22Rv1 (cell line): ENCODE measurements around the gene KRT5.

ENCODE experiments used
- H3K27ac ChIP-seq: fragments of 450-650 bp; 2 replicates; pipeline ENCODE4 v1.5.1; 2017
- ZFX ChIP-seq: fragments of 450-650 bp; IDR thresholded peaks from 2 replicates; pipeline ENCODE4 v1.6.1; 2017; ENCODE audit warnings: antibody characterized with exemption, borderline replicate concordance
- TF ChIP-seq, protein P1 (sequence below): fragments of 450-650 bp; IDR thresholded peaks from 2 replicates; pipeline ENCODE4 v1.5.1; 2017; ENCODE audit warnings: mild to moderate bottlenecking

KRT5 gene

DNA sequence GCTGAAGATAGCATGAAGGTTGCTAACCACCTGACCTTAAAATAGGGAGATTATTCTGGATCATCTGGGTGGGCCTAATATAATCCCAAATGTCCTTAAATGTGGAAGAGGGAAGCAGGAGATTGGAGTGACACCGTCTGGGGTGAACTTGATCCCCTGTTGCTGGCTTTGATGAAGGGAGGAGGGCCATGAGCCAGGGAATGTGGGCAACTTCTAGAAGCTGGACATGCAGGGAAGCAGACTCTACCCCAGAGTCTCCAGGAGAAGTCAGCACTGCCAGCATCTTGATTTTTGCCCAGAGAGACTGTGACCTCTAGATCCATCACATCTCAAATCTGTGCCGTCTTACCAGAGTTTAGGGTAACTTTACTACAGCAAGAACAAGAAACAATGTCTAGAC, 9.2 kb upstream of the KRT5 start:
- TF ChIP-seq ZFX = no peak
- TF ChIP-seq, protein P1, sequence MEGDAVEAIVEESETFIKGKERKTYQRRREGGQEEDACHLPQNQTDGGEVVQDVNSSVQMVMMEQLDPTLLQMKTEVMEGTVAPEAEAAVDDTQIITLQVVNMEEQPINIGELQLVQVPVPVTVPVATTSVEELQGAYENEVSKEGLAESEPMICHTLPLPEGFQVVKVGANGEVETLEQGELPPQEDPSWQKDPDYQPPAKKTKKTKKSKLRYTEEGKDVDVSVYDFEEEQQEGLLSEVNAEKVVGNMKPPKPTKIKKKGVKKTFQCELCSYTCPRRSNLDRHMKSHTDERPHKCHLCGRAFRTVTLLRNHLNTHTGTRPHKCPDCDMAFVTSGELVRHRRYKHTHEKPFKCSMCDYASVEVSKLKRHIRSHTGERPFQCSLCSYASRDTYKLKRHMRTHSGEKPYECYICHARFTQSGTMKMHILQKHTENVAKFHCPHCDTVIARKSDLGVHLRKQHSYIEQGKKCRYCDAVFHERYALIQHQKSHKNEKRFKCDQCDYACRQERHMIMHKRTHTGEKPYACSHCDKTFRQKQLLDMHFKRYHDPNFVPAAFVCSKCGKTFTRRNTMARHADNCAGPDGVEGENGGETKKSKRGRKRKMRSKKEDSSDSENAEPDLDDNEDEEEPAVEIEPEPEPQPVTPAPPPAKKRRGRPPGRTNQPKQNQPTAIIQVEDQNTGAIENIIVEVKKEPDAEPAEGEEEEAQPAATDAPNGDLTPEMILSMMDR = no peak
- H3K27ac ChIP-seq = no peak overlapping the region

DNA sequence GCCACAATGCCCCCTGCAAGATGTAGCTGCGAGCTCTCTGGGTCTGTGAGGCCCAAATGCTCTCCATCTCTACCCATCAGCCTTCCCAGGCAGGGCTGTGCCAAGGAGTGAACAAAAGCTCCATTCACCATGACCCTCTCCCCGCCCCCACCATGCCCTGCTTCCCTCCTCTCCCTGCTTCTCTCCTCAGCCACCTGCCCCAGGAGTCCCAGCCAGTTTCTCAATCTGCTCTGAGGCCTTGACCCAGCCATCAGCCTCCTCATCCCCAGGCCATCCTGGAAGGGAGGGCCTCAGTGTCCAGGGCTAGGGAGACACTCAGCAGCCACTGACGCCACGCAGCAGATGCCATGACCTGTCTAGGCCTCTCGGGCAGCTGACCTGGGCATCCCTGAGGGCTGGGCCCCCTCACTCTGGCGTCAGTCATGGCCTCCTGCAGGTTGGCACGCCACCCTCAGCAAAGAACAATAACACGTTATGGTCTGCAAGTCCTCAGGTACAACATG, 8.5 kb upstream of the KRT5 start:
- H3K27ac ChIP-seq = no peak overlapping the region
- TF ChIP-seq ZFX = no peak
- TF ChIP-seq, protein P1 = no peak

DNA sequence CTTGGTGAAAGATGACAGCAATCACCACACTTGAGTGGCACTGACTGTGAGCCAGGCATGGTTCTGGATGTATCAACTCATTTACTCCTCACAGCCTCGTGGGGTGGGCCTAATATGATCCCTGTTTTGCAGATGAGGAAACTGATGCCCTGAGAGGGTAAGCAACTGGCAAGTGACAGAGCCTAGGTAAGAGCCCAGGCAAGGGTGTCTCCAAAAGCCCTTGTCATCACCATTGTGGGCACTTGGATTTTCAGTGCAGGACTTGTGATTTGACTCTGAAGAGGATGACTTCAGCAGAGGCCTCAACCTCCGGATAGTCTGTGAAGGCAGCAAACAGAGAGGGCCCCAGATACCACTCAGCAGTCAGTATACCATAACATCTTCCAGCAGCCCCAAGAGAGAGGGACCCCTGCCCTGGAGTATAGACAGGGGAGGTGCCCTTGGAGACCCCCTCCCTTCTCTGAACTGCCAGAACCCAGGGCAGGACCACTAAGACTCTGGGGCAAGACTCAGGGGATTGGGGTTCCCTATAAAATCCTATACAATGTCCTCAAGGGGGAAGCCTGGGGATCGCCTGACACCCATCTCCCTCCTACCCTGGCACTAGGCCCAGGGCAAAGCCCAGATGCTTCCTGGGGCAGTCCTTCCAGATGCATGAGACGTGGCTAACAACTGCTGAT, 7.1 kb upstream of the KRT5 start:
- TF ChIP-seq ZFX = no peak
- TF ChIP-seq, protein P1 = no peak
- H3K27ac ChIP-seq = no peak overlapping the region

DNA sequence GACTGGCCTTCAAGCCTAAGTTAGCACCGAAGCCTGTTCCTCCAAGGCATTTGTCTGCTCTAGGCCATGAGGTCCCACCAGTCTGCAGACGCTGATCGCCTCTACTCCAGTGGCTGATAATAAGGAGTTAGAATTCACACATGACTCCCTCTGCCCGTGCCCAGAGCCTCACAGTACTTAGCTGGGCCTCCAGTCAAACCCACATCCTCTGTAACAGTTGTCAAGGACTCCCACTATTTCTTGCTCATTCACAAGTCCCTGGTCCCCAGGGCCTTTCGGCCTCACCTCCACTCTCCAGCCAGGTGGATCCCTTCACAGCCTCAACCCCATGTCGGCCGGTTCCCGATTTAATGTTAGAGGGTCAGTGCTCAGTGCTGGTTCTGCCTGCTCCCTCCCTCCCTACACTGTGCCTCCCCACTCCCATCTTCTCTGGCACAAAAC, 6.3 kb upstream of the KRT5 start:
- no peak overlapping the region for H3K27ac ChIP-seq
- TF ChIP-seq, protein P1 = no peak
- no peak for TF ChIP-seq ZFX

DNA sequence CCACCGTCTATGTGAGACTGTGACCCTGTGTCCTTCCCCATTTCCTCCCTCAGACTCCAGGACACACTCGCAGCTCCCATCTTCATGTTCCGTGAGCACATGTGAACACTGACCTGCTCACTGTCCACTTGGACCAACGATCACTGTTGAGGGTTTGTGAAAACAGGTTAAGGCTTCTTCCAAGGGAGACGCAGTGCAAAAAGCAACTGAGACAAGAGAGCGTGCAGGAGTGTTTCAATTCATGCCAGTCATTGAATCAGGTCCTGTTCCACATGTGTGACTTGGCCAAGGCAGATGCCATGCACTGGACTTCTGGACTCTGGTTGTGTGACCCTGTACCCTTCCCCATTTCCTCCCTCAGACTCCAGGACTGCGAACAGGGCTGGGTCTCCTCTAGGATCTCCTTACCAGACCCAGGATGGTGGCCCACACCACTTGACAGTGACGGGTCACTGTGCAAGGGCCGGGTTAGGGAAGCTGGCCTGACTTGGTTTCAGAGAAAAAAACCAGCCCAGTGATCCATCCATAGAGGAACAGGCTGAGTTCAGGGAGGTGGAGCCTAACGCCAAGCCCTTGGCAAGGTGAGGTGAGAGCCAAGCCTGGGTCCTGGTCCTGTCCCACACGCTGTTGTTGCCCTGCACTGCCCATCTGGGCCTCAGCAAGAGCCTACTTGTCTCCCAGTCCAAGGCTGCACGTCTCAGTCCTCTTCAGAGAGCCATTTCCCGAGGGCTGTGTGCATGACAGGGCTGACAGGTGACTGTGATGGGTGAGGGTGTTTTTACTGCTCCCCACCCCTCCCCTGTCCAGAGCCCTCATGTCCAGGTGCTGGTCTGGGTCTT, 5.7 kb upstream of the KRT5 start:
- no peak for TF ChIP-seq ZFX
- TF ChIP-seq, protein P1 = no peak
- no peak overlapping the region for H3K27ac ChIP-seq

DNA sequence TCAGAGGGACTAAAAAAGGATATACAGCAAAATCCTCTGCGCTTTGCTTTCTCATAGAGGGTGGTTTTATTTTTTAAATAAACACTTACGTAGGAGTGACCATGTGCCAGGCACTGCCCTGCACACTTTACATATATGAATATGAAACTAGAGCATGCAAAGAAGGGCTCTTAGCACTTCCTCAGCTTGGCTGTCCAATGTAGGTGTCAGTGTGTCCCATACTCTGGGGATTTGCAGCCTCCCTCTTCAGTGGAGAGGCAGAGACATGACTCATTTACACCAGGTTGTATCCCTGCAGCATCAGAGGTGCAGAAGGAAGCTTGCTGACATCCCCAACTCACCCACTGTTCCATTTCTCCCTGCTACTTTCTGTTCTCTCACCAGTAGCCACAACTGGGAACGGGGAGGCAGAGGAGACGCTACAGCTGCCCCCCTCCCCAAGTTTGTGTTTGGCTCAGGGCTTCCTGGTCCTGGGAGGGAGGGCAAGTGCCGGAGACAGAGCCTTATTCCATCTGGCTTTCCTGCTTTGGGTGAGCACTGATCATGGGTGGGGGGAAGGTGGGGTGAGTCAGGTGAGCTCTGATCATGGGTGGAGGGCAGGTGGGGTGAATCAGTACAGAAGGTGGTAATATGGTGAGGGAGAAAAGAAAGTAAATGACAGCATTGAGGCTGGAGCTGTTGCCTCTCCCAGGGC, 4.9 kb upstream of the KRT5 start:
- TF ChIP-seq, protein P1 = no peak
- TF ChIP-seq ZFX = no peak
- H3K27ac ChIP-seq = no peak overlapping the region
